Stomach (tissue), 9 donors: ENCODE results near the gene ST14. TPM values are rescaled to one million over a fixed set of nuclear protein-coding genes. Genes with fewer than 3 reads are reported as not detected.
A peak's percentile ranks its signal among the peaks of the same experiment; 100 is the strongest.
"Not testable (repeated sequence)": the region's sequence is repeated elsewhere in the genome, so short reads cannot be mapped to it uniquely, and the experiment has no call there.

Experiments
- DNase-seq, 2 donors: peaks; one replicate each; pipeline versions ENCODE4 v3.0.0 to v3.0.0-alpha.2; 2013 to 2019
- H3K27ac ChIP-seq, 5 donors: fragments of 200-600 bp in 4 of 5; sonication (generic) in 4 of 5; one replicate each; pipeline ENCODE4 v1.5.1; 2013 to 2019; ENCODE audit warnings: mild to moderate bottlenecking in 1 of 5, moderate library complexity in 1 of 5
- H3K27me3 ChIP-seq, 3 donors: fragments of 200-600 bp; sonication (generic); one replicate each; pipeline ENCODE4 v1.5.1; 2017 to 2019; ENCODE audit warnings: mixed run types in 1 of 3
- H3K36me3 ChIP-seq, 4 donors: fragments of 200-600 bp; sonication (generic); 1 replicate in 3 of 4; 2 replicates in 1 of 4; pipeline ENCODE4 v1.5.1; 2016 to 2019
- H3K4me1 ChIP-seq, 4 donors: fragments of 200-600 bp; sonication (generic); one replicate each; pipeline ENCODE4 v1.5.1; 2016 to 2019
- H3K4me3 ChIP-seq, 4 donors: fragments of 200-600 bp; sonication (generic) in 3 of 4; one replicate each; pipeline ENCODE4 v1.5.1; 2016 to 2019; ENCODE audit warnings: mild to moderate bottlenecking in 1 of 4
- H3K9me3 ChIP-seq, 4 donors: fragments of 200-600 bp; sonication (generic); one replicate each; pipeline ENCODE4 v1.5.1; 2016 to 2019
- EP300 ChIP-seq: sonication (generic); formaldehyde crosslinking; IDR thresholded peaks from one replicate; pipeline ENCODE4 v1.6.1; 2017; ENCODE audit warnings: antibody characterized with exemption
- POLR2A ChIP-seq, 4 donors: fragments of 450-650 bp; IDR thresholded peaks; one replicate each; pipeline ENCODE4 v1.6.1; 2016; ENCODE audit warnings: antibody characterized with exemption in 4 of 4, control low read depth in 2 of 4, mild to moderate bottlenecking in 1 of 4, moderate library complexity in 1 of 4
- POLR2AphosphoS5 ChIP-seq, 3 donors: sonication (generic); formaldehyde crosslinking; IDR thresholded peaks; one replicate each; pipeline ENCODE4 v1.6.1; 2016; ENCODE audit warnings: antibody characterized with exemption in 3 of 3
- WGBS, 5 donors: extraction: QIAGEN DNeasy Blood & Tissue Kit in 3 of 5; methylation state at CpG; one replicate each; pipeline versions ENCODE4 v1.1.5 to v1.1.7; 2013 to 2018; 5-methylcytosine and 5-hydroxymethylcytosine counted together
- intact Hi-C: fragments of 100-400 bp; cut with DNase I; formaldehyde crosslinking; loops from one replicate; pipeline ENCODE4 v1.15.1; 2023; ENCODE audit warnings: low total_unique reads
- polyA plus RNA-seq, 3 donors: library from polyadenylated mRNA; stranded (reverse); fragments of 200-250 nt; gene quantifications; one replicate each; pipeline ENCODE4 v1.2.3, GENCODE V29; 2013
- total RNA-seq, 5 donors: library from RNA; depleted of rRNA; stranded (reverse); fragments of >200 nt; gene quantifications; one replicate each; pipeline versions ENCODE4 v1.1.0 to v1.2.3, GENCODE V29; 2014 to 2016
- TF ChIP-seq, protein P1 (sequence below), 7 experiments: fragments of 450-650 bp in 4 of 7; fragments of 200-600 bp in 3 of 7; sonication (generic) in 3 of 7; IDR thresholded peaks; one replicate each; pipeline ENCODE4 v1.5.1; 2016 to 2019; ENCODE audit warnings: antibody characterized with exemption in 7 of 7, control low read depth in 2 of 7, mild to moderate bottlenecking in 1 of 7
- donor health status: healthy with polysubstance abuse.
- donor health status: Bipolar disorder and iron deficiency.
- donor health status: healthy.

ST14 gene
- total and polyA plus RNA-seq, 8 donors, result 12.4 to 380 (median 50.0) TPM

DNA sequence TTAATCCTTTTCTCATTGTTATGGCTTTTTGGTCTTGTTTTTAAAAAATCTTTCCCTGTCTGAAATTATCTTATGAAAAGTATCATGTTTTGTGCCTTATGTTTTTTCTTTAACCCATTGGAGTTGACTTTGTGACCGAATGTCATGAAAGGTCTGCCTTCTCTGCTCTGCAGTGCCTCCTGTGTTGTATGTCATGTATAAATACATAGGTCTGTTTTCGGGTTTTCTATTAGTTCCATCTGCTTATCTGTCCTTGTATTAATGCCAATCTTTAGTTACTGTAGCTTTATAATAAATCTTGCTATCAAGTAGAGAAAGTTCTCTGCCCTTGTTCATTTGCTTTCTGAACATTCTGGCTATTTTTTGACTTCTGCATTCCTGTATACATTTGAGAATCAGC, 82.1 kb downstream of the ST14 start:
- 78 to 89% (median 87%) methylated on average over 2 of the region's 2 CpGs for WGBS, 5 donors
- intact Hi-C loops, result no loop called here
- H3K9me3 ChIP-seq, result no peaks in the 10 kb centered on the region
- no peaks in the 10 kb centered on the region for H3K27me3 ChIP-seq
- TF ChIP-seq POLR2AphosphoS5 (IDR thresholded peaks at IDR 0.05), result no peak
- TF ChIP-seq, protein P1, sequence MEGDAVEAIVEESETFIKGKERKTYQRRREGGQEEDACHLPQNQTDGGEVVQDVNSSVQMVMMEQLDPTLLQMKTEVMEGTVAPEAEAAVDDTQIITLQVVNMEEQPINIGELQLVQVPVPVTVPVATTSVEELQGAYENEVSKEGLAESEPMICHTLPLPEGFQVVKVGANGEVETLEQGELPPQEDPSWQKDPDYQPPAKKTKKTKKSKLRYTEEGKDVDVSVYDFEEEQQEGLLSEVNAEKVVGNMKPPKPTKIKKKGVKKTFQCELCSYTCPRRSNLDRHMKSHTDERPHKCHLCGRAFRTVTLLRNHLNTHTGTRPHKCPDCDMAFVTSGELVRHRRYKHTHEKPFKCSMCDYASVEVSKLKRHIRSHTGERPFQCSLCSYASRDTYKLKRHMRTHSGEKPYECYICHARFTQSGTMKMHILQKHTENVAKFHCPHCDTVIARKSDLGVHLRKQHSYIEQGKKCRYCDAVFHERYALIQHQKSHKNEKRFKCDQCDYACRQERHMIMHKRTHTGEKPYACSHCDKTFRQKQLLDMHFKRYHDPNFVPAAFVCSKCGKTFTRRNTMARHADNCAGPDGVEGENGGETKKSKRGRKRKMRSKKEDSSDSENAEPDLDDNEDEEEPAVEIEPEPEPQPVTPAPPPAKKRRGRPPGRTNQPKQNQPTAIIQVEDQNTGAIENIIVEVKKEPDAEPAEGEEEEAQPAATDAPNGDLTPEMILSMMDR (IDR thresholded peaks at IDR 0.05), result no peak
- TF ChIP-seq POLR2A (IDR thresholded peaks at IDR 0.05), result no peak
- TF ChIP-seq EP300, result no peak
- H3K27ac ChIP-seq, result no peak overlapping the region
- peaks cover 0 to 42% (median 23%) of the 10 kb centered on the region in 4 donors for H3K4me1 ChIP-seq
- H3K4me3 ChIP-seq, result no peak overlapping the region
- DNase-seq, result no peak
- H3K36me3 ChIP-seq, result peaks cover 4 to 28% (median 23%) of the 10 kb centered on the region in 4 donors

DNA sequence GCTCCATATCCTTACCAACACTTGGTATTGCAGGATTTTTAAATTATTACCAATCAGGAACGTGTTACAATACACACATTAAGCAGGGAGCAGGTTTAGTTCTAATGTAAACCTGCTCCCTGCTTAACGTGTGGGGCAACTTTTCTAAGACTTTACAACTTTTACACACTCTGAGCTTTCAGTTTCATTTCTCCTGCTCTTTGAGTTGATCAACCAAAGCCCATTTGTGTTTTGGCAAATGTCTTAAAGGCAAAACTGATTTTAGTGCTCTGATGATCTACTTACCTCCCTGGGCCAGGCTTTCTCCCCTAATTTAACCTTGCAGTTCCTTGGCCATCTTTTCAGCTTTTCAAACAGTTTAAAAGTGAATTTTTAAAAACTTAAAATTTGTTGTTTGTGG, 84.2 kb downstream of the ST14 start:
- Histone ChIP-seq H3K4me1 (peaks cover 0 to 46% (median 26%) of the 10 kb centered on the region in 4 donors), H3K4me3 (no peak overlapping the region), H3K27ac (no peak overlapping the region), H3K36me3 (peaks cover 0 to 10% (median 3%) of the 10 kb centered on the region in 4 donors), H3K27me3 (no peaks in the 10 kb centered on the region), H3K9me3 (no peaks in the 10 kb centered on the region)
- peak in 1 of 2 donors; percentile 55 for DNase-seq
- no peak for TF ChIP-seq POLR2A (IDR thresholded peaks at IDR 0.05)
- TF ChIP-seq EP300, result no peak
- TF ChIP-seq, protein P1 (IDR thresholded peaks at IDR 0.05), result no peak
- TF ChIP-seq POLR2AphosphoS5 (IDR thresholded peaks at IDR 0.05), result no peak
- WGBS, 5 donors, result 13 to 53% (median 32%) methylated on average over 2 of the region's 2 CpGs
- intact Hi-C loops, result no loop called here

DNA sequence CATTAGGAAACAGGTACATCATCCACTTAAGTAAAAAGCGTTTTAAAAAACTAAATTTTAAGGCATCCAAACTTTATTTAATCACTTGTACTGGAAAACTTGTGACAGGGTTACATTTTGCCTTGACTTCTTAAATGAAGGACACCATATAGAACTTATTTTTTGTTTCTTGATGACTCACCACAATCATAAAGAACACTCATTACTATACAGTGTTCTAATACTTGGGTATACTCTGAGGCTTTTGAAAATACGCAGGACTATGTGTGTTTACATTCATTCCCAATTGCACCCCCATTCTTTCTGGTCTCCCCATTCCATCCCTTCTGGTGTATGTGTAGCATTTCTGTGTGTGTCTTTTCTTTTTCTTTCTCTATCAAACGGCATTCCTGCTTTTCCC, 85.3 kb downstream of the ST14 start:
- Histone ChIP-seq H3K27ac (no peak overlapping the region), H3K4me1 (peaks cover 0 to 50% (median 29%) of the 10 kb centered on the region in 4 donors), H3K36me3 (peaks cover 0 to 2% (median 0%) of the 10 kb centered on the region in 4 donors), H3K4me3 (no peak overlapping the region), H3K9me3 (no peaks in the 10 kb centered on the region), H3K27me3 (no peaks in the 10 kb centered on the region)
- intact Hi-C loops, result no loop called here
- TF ChIP-seq EP300, result no peak
- no peak for TF ChIP-seq POLR2A (IDR thresholded peaks at IDR 0.05)
- TF ChIP-seq, protein P1 (IDR thresholded peaks at IDR 0.05), result no peak
- TF ChIP-seq POLR2AphosphoS5 (IDR thresholded peaks at IDR 0.05), result no peak
- DNase-seq, result no peak
- WGBS, 5 donors, result 91 to 99% (median 95%) methylated on average over 3 of the region's 3 CpGs

DNA sequence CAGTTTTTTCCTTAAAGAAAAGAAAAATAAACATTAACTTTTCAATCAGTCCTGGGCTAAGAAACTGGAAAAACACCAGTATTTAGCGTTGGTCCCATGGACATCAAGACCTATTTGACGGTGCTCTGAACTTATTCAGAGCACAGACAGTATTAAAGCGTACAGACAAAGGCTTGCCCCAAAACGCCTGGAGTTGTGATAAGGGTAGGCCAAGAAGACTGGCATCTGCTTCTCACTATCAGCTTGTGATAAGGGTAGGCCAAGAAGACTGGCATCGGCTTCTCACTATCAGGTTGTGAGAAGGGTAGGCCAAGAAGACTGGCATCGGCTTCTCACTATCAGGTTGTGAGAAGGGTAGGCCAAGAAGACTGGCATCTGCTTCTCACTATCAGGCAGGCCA, 85.8 kb downstream of the ST14 start:
- H3K9me3 ChIP-seq, H3K27me3 ChIP-seq, H3K36me3 ChIP-seq, DNase-seq, H3K4me3 ChIP-seq, H3K27ac ChIP-seq, intact Hi-C loops: not testable (repeated sequence)
- WGBS, 5 donors, result 56 to 74% (median 63%) methylated on average over 6 of the region's 6 CpGs
- H3K4me1 ChIP-seq, result peaks cover 0 to 55% (median 30%) of the 10 kb centered on the region in 4 donors

DNA sequence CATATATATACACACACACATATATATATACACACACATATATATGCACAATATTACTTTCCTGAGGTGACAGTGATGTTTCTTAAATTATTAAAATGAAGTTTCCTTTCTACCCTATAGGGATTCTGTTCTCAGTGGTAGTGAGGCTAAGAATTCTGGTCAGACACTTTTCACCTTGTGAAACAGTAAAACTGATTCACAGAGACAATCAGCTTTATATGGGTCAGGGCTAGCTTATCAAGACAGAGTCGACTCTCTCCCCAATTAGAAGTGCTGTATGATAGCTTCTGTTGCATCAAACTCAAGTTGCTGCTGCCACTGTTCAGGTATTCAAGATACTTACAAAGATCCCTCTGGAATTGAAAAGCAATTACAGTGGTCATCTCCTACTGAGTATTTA, 86.7 kb downstream of the ST14 start:
- Histone ChIP-seq H3K36me3 (peaks cover 0 to 8% (median 4%) of the 10 kb centered on the region in 4 donors), H3K4me1 (peaks cover 0 to 56% (median 30%) of the 10 kb centered on the region in 4 donors), H3K27me3 (no peaks in the 10 kb centered on the region), H3K9me3 (peaks cover 0 to under 1% (median 0%) of the 10 kb centered on the region in 4 donors), H3K27ac (no peak overlapping the region), H3K4me3 (no peak overlapping the region)
- no peak for TF ChIP-seq POLR2AphosphoS5 (IDR thresholded peaks at IDR 0.05)
- TF ChIP-seq EP300, result no peak
- DNase-seq, result no peak
- intact Hi-C loops, result no loop called here
- WGBS, 5 donors, result 53 to 83% (median 63%) methylated on average over 1 of the region's 1 CpG
